Keratinocyte (primary cell): Measurements from ENCODE around the gene ZNF467.

Experiments used
- EZH2 ChIP-seq: IDR thresholded peaks from one replicate; pipeline ENCODE4 v1.6.1; 2012; ENCODE audit warnings: inconsistent platforms, mild to moderate bottlenecking, low read length, moderate library complexity
- TF ChIP-seq, protein P1 (sequence below), 3 experiments: IDR thresholded peaks in 1 of 3; conservative IDR thresholded peaks in 1 of 3; optimal IDR thresholded peaks in 1 of 3; 2 replicates in 2 of 3; 3 replicates in 1 of 3; pipeline versions ENCODE3 to v1.5.1; 2011; ENCODE audit warnings: low read length in 3 of 3, mild to moderate bottlenecking in 3 of 3, moderate library complexity in 2 of 3, control low read depth in 1 of 3, inconsistent platforms in 1 of 3; ENCODE audit not compliant: insufficient read depth in 2 of 3; ENCODE audit errors: extremely low read depth in 1 of 3

DNA sequence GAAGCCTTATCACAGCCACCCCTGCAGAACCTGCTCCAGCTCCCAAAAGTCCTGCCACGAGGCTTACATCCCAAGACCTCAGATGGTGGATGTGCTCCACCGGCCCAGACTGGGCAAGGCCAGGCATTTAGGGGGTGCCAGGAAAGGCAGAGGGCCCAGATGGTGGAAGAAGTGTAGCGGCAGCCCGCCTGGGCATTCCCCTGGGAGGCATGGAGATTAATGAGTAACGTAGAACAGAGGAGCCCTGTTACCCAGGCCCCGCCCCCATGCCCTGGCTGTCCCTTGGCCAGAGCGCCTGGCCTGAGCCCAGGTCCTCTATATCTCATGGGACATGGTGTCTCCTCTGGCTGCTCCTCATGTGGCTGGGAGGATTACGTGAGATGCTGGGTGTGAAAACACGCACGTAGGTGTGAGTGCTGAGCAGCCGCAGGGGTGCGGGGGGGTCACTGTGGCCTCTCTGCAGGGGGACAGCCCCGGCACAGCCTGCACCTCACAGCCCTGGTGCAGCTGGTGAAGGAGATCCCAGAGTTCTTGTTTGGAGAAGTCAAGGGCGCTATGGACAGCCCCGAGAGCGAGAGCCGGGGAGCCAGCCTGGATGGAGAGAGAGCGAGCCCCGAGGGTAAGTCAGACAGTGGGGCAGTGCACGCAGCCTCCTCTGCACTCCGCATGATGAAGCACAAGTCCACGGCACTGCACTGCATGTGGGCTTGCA is 52.9 kb downstream of the ZNF467 start:
- TF ChIP-seq, protein P1, sequence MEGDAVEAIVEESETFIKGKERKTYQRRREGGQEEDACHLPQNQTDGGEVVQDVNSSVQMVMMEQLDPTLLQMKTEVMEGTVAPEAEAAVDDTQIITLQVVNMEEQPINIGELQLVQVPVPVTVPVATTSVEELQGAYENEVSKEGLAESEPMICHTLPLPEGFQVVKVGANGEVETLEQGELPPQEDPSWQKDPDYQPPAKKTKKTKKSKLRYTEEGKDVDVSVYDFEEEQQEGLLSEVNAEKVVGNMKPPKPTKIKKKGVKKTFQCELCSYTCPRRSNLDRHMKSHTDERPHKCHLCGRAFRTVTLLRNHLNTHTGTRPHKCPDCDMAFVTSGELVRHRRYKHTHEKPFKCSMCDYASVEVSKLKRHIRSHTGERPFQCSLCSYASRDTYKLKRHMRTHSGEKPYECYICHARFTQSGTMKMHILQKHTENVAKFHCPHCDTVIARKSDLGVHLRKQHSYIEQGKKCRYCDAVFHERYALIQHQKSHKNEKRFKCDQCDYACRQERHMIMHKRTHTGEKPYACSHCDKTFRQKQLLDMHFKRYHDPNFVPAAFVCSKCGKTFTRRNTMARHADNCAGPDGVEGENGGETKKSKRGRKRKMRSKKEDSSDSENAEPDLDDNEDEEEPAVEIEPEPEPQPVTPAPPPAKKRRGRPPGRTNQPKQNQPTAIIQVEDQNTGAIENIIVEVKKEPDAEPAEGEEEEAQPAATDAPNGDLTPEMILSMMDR (optimal IDR thresholded peaks at IDR 0.05 in 1 of 3, IDR thresholded peaks at IDR 0.05 in 1 of 3, conservative IDR thresholded peaks at IDR 0.05 in 1 of 3; ENCODE audit: extremely low read depth in 1 of 3, insufficient read depth in 2 of 3, low read length in 3 of 3): no peak
- no peak for TF ChIP-seq EZH2
